LNCaP clone FGC (cell line): ENCODE measurements around the gene OVCH2.
"Not testable (repeated sequence)": the region's sequence is repeated elsewhere in the genome, so short reads cannot be mapped to it uniquely, and the experiment has no call there.

Experiments
- DNase-seq: peaks from one replicate; pipeline ENCODE4 v3.0.0-alpha.2; 2011; ENCODE audit warnings: low read depth
- H3K4me3 ChIP-seq: 2 replicates; pipeline ENCODE4 v1.5.1; 2011; ENCODE audit warnings: mild to moderate bottlenecking, low read depth, low read length, control low read depth
- CTCF ChIP-seq: IDR thresholded peaks from 2 replicates; pipeline ENCODE4 v1.5.1; 2012; ENCODE audit warnings: mild to moderate bottlenecking; ENCODE audit not compliant: control insufficient read depth, insufficient read depth; ENCODE audit errors: extremely low read depth

OVCH2 gene

GRCh38 chr11:7666292-7666866 lies 39.9 kb downstream of the OVCH2 start:
- no peak for DNase-seq
- TF ChIP-seq CTCF, result no peak
- H3K4me3 ChIP-seq, result no peak overlapping the region

GRCh38 chr11:7665473-7666291 lies 40.6 kb downstream of the OVCH2 start:
- peak; percentile 50 for DNase-seq
- TF ChIP-seq CTCF, result peak; percentile 98
- H3K4me3 ChIP-seq, result no peak overlapping the region

- H3K4me3 ChIP-seq, result no peak overlapping the region
- DNase-seq, result no peak
- TF ChIP-seq CTCF, result no peak
Measured at GRCh38 chr11:7664867-7665266, 41.4 kb downstream of the OVCH2 start.

- not testable (repeated sequence) for H3K4me3 ChIP-seq, DNase-seq
Measured at GRCh38 chr11:7663531-7663930, 42.7 kb downstream of the OVCH2 start.

- peak; percentile 74 for TF ChIP-seq CTCF
- H3K4me3 ChIP-seq, result no peak overlapping the region
- no peak for DNase-seq
Measured at GRCh38 chr11:7657306-7658025, 48.8 kb downstream of the OVCH2 start.

GRCh38 chr11:7656704-7657103 lies 49.6 kb downstream of the OVCH2 start:
- TF ChIP-seq CTCF, result no peak
- no peak for DNase-seq
- no peak overlapping the region for H3K4me3 ChIP-seq

- TF ChIP-seq CTCF, result no peak
- no peak for DNase-seq
- H3K4me3 ChIP-seq, result no peak overlapping the region
Measured at GRCh38 chr11:7655253-7656217, 50.7 kb downstream of the OVCH2 start.
